Fibroblast of gingiva (primary cell): ENCODE measurements around the gene HIVEP2.

Experiments used
- DNase-seq: peaks from one replicate; pipeline ENCODE4 v3.0.0-alpha.2; 2011; ENCODE audit warnings: low read depth

Gene HIVEP2

GRCh38 chr6:142819603-142820337 is 125.2 kb downstream of the HIVEP2 start:
- DNase-seq = no peak

GRCh38 chr6:142816486-142816885 is 128.5 kb downstream of the HIVEP2 start:
- no peak for DNase-seq

- no peak for DNase-seq
Observed at GRCh38 chr6:142816031-142816430, 128.9 kb downstream of the HIVEP2 start.

- no peak for DNase-seq
Observed at GRCh38 chr6:142811923-142812322, 133.1 kb downstream of the HIVEP2 start.

- DNase-seq = no peak
Observed at GRCh38 chr6:142810952-142811514, 133.9 kb downstream of the HIVEP2 start.

- DNase-seq = no peak
Observed at GRCh38 chr6:142809947-142810346, 135.0 kb downstream of the HIVEP2 start.

GRCh38 chr6:142808405-142809061 is 136.4 kb downstream of the HIVEP2 start:
- DNase-seq = no peak

GRCh38 chr6:142805042-142805441 is 139.9 kb downstream of the HIVEP2 start:
- no peak for DNase-seq

GRCh38 chr6:142804490-142804889 is 140.5 kb downstream of the HIVEP2 start:
- DNase-seq = no peak

- no peak for DNase-seq
Observed at GRCh38 chr6:142803495-142804058, 141.4 kb downstream of the HIVEP2 start.

- peak; percentile 55 for DNase-seq
Observed at GRCh38 chr6:142803032-142803431, 141.9 kb downstream of the HIVEP2 start.

- peak; percentile 90 for DNase-seq
Observed at GRCh38 chr6:142802124-142802523, 142.9 kb downstream of the HIVEP2 start.

- no peak for DNase-seq
Observed at GRCh38 chr6:142800240-142800639, 144.7 kb downstream of the HIVEP2 start.

GRCh38 chr6:142799639-142800038 is 145.3 kb downstream of the HIVEP2 start:
- DNase-seq = no peak

GRCh38 chr6:142797159-142797558 is 147.8 kb downstream of the HIVEP2 start:
- DNase-seq = no peak

GRCh38 chr6:142796571-142796970 is 148.4 kb downstream of the HIVEP2 start:
- peak; percentile 27 for DNase-seq

GRCh38 chr6:142796024-142796423 is 149.0 kb downstream of the HIVEP2 start:
- DNase-seq = no peak

GRCh38 chr6:142794424-142794823 is 150.6 kb downstream of the HIVEP2 start:
- no peak for DNase-seq

- no peak for DNase-seq
Observed at GRCh38 chr6:142790257-142790656, 154.7 kb downstream of the HIVEP2 start.

- no peak for DNase-seq
Observed at GRCh38 chr6:142787422-142787821, 157.6 kb downstream of the HIVEP2 start.

GRCh38 chr6:142786476-142786875 is 158.5 kb downstream of the HIVEP2 start:
- no peak for DNase-seq

GRCh38 chr6:142784344-142784743 is 160.6 kb downstream of the HIVEP2 start:
- no peak for DNase-seq

GRCh38 chr6:142783499-142783898 is 161.5 kb downstream of the HIVEP2 start:
- no peak for DNase-seq
